Calu3 (cell line): Measurements from ENCODE around the gene NOX5. TPM values are rescaled to one million over a fixed set of nuclear protein-coding genes. Genes with fewer than 3 reads are reported as not detected.

Experiments
- BruUV-seq: library from RNA; stranded (reverse); fragments of 400-500 nt; replicated peaks from 2 replicates; lab custom pipeline; 2021; lab: Mats Ljungman, UMichigan
- CTCF ChIA-PET: fragments of 300-600 bp; sonication (Branson Sonifier 250); formaldehyde crosslinking; loops from one replicate; lab custom pipeline; 2022; ENCODE audit warnings: antibody characterized with exemption; lab: Charles Lee
- DNase-seq: peaks from one replicate; pipeline ENCODE4 v3.0.0; 2022
- H3K27ac Mint-ChIP-seq: one replicate; pipeline ENCODE4 v1.8.0; 2022; ENCODE audit warnings: mixed read lengths; ENCODE audit not compliant: unreplicated experiment
- H3K27me3 Mint-ChIP-seq: one replicate; pipeline ENCODE4 v1.8.0; 2022; ENCODE audit warnings: mixed read lengths; ENCODE audit not compliant: unreplicated experiment
- H3K36me3 Mint-ChIP-seq: one replicate; pipeline ENCODE4 v1.8.0; 2022; ENCODE audit warnings: mild to moderate bottlenecking, moderate library complexity, mixed read lengths; ENCODE audit not compliant: insufficient read depth, unreplicated experiment
- H3K4me1 Mint-ChIP-seq: one replicate; pipeline ENCODE4 v1.8.0; 2022; ENCODE audit warnings: mild to moderate bottlenecking, low read depth, mixed read lengths; ENCODE audit not compliant: unreplicated experiment
- H3K4me3 Mint-ChIP-seq: one replicate; pipeline ENCODE4 v1.8.0; 2022; ENCODE audit warnings: mild to moderate bottlenecking, low read depth, moderate library complexity, mixed read lengths; ENCODE audit not compliant: unreplicated experiment
- H3K9me3 Mint-ChIP-seq: one replicate; pipeline ENCODE4 v1.8.0; 2022; ENCODE audit warnings: low read depth, mixed read lengths; ENCODE audit not compliant: unreplicated experiment
- CTCF ChIP-seq: fragments of 200-600 bp; IDR thresholded peaks from one replicate; pipeline ENCODE4 v1.8.0; 2022; ENCODE audit warnings: antibody characterized with exemption; ENCODE audit not compliant: unreplicated experiment
- intact Hi-C: fragments of 100-400 bp; cut with micrococcal nuclease; formaldehyde crosslinking; loops from one replicate; pipeline ENCODE4 v1.10.0; 2022; ENCODE audit not compliant: unreplicated experiment
- total RNA-seq: library from RNA; stranded (reverse); gene quantifications from 2 replicates; pipeline ENCODE4 v1.2.3, GENCODE V29; 2022

NOX5 gene
- total RNA-seq, 1 experiment from 2014 or later, result 0.14 TPM

- CTCF ChIA-PET, result interaction anchor here (1.0 to 1.6 kb wide), 3 partner anchors 10 to 43 kb away, joined by 3 to 5 read pairs (median 3); no protein-coding TSS in a partner anchor
- Mint-ChIP-seq H3K9me3 (no peaks in the 10 kb centered on the region), H3K27ac (no peak overlapping the region), H3K4me3 (no peak overlapping the region), H3K4me1 (peaks cover 20% of the 10 kb centered on the region), H3K36me3 (no peaks in the 10 kb centered on the region), H3K27me3 (peaks cover 21% of the 10 kb centered on the region)
- no peak for DNase-seq
- BruUV-seq, result no TSS peak
- intact Hi-C loops, result no loop called here
- TF ChIP-seq CTCF, result no peak
Measured at GRCh38 chr15:69034352-69034751, 19.9 kb downstream of the NOX5 start.

GRCh38 chr15:69035205-69035917, 20.9 kb downstream of the NOX5 start:
- H3K4me1 Mint-ChIP-seq, result peaks cover 20% of the 10 kb centered on the region
- H3K36me3 Mint-ChIP-seq, result no peaks in the 10 kb centered on the region
- no peak overlapping the region for H3K27ac Mint-ChIP-seq
- no TSS peak for BruUV-seq
- DNase-seq, result peak; percentile 51
- CTCF ChIA-PET, result interaction anchor here (0.6 to 1.6 kb wide), 3 partner anchors 9 to 300 kb away, joined by 4 to 7 read pairs (median 5); no protein-coding TSS in a partner anchor
- H3K4me3 Mint-ChIP-seq, result no peak overlapping the region
- H3K9me3 Mint-ChIP-seq, result no peaks in the 10 kb centered on the region
- no peak for TF ChIP-seq CTCF
- intact Hi-C loops, result no loop called here
- peaks cover 15% of the 10 kb centered on the region for H3K27me3 Mint-ChIP-seq

- no TSS peak for BruUV-seq
- no peak for DNase-seq
- no peak for TF ChIP-seq CTCF
- Mint-ChIP-seq H3K4me3 (no peak overlapping the region), H3K27ac (no peak overlapping the region), H3K4me1 (peaks cover 20% of the 10 kb centered on the region), H3K27me3 (peaks cover 10% of the 10 kb centered on the region), H3K9me3 (no peaks in the 10 kb centered on the region), H3K36me3 (no peaks in the 10 kb centered on the region)
- CTCF ChIA-PET, result interaction anchor here (0.6 kb wide), 1 partner anchor 199 kb away, joined by 7 read pairs; no protein-coding TSS in a partner anchor
- intact Hi-C loops, result no loop called here
Measured at GRCh38 chr15:69035918-69036258, 21.4 kb downstream of the NOX5 start.

GRCh38 chr15:69036826-69037225, 22.3 kb downstream of the NOX5 start:
- Mint-ChIP-seq H3K36me3 (no peaks in the 10 kb centered on the region), H3K9me3 (no peaks in the 10 kb centered on the region), H3K4me1 (peaks cover 18% of the 10 kb centered on the region), H3K27ac (no peak overlapping the region), H3K27me3 (peaks cover 8% of the 10 kb centered on the region), H3K4me3 (no peak overlapping the region)
- no TSS peak for BruUV-seq
- TF ChIP-seq CTCF, result no peak
- DNase-seq, result no peak
- intact Hi-C loops, result no loop called here
- CTCF ChIA-PET, result interaction anchor here (1.6 kb wide), 1 partner anchor 19 kb away, joined by 5 read pairs; no protein-coding TSS in a partner anchor
